NT2/D1 (cell line): ENCODE measurements around the gene LCMT2.
"Not testable (repeated sequence)": the region's sequence is repeated elsewhere in the genome, so short reads cannot be mapped to it uniquely, and the experiment has no call there.

ENCODE experiments used
- DNase-seq: peaks from one replicate; pipeline ENCODE4 v3.0.0-alpha.2; 2011; ENCODE audit warnings: low read depth, low spot score
- H3K27me3 ChIP-seq: 2 replicates; pipeline ENCODE4 v1.6.0; 2011; ENCODE audit warnings: mild to moderate bottlenecking; ENCODE audit not compliant: insufficient read length, insufficient read depth
- H3K36me3 ChIP-seq: 2 replicates; pipeline ENCODE4 v1.6.1; 2011; ENCODE audit warnings: mild to moderate bottlenecking, low read length, mixed read lengths; ENCODE audit not compliant: insufficient read depth, insufficient read length
- H3K4me1 ChIP-seq: 2 replicates; pipeline ENCODE4 v1.5.1; 2011; ENCODE audit not compliant: insufficient read depth, insufficient read length
- H3K4me3 ChIP-seq: 2 replicates; pipeline ENCODE4 v1.5.1; 2011; ENCODE audit warnings: low read depth; ENCODE audit not compliant: insufficient read length
- H3K9ac ChIP-seq: 2 replicates; pipeline ENCODE4 v1.6.0; 2011; ENCODE audit warnings: low read depth; ENCODE audit not compliant: insufficient read length
- H3K9me3 ChIP-seq: 2 replicates; pipeline ENCODE4 v1.5.1; 2011; ENCODE audit warnings: mild to moderate bottlenecking, low read length; ENCODE audit not compliant: insufficient read depth
- SUZ12 ChIP-seq: IDR thresholded peaks from 2 replicates; pipeline ENCODE4 v1.6.1; 2011; ENCODE audit not compliant: insufficient read length, insufficient read depth; ENCODE audit errors: extremely low read depth
- YY1 ChIP-seq: IDR thresholded peaks from 2 replicates; pipeline ENCODE4 v1.6.1; 2011; ENCODE audit not compliant: insufficient read length, insufficient read depth
- ZNF274 ChIP-seq: IDR thresholded peaks from 2 replicates; pipeline ENCODE4 v1.6.1; 2011; ENCODE audit warnings: mild to moderate bottlenecking, low read depth, low read length

The LCMT2 gene

DNA sequence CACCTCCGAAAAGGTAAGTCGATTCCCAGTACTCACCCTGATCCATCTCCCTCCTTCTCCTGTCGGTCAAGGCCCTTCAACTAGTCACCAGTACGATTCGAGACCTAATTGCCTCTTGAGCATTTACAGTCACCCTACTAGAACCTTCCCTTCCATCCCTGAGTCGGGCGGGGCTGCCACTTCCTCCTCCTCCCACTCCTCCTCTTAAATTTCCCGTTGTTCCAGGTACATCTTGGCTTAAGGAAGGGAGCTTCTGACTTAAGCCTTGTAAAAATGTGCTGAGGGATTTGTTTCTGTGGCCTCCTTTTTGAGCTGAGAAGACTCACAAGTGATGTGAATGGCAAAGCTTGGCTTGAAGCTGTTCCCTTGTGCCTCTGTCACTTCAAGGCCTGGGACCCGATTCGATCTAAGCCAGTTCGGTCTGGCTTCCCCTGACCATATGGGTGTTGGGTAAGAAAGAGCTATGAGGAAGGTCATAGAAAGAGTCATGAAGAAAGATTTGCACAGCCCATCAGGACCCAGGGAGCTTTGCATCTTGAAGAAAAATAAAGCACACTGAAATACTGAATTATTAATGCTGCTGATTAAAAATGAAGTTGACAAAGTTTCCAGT, 28.1 kb downstream of the LCMT2 start, which contains the start of gene TGM7:
Gene TGM7, minus strand, starts transcription at position 51 of the 613 bp plus-strand sequence.
- TF ChIP-seq SUZ12 = no peak
- no peak for TF ChIP-seq ZNF274
- no peak for TF ChIP-seq YY1
- Histone ChIP-seq H3K9ac (no peak within 1 kb of the TSS), H3K36me3 (no peaks in the 10 kb centered on the region), H3K4me3 (no peak within 1 kb of the TSS), H3K4me1 (no peaks in the 10 kb centered on the region), H3K27me3 (no peaks in the 10 kb centered on the region), H3K9me3 (no peaks in the 10 kb centered on the region)
- no peak for DNase-seq

DNA sequence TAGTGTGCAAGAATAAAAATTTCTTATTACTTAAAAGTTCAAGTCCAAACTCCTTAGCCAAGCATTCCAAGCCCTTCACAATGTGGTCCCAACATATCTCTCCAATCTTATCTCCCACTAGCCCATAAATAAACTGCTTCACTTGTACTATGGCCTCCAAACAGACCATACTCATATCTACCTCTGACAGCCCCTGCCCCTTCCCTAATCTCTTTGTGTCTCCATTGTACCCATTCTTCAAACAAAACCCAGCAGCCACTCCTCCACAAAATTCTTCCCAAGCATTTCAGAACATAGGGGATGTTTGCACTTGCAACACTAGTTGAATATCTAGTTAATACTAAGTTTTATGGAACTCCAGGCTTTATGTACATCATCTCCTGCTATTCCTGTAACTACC, 30.5 kb downstream of the LCMT2 start:
- TF ChIP-seq ZNF274 (no peak), YY1 (no peak), SUZ12 (no peak)
- DNase-seq = no peak
- Histone ChIP-seq H3K9me3 (no peaks in the 10 kb centered on the region), H3K36me3 (no peaks in the 10 kb centered on the region), H3K4me1 (no peaks in the 10 kb centered on the region), H3K27me3 (no peaks in the 10 kb centered on the region), H3K4me3 (no peak overlapping the region), H3K9ac (no peak overlapping the region)

DNA sequence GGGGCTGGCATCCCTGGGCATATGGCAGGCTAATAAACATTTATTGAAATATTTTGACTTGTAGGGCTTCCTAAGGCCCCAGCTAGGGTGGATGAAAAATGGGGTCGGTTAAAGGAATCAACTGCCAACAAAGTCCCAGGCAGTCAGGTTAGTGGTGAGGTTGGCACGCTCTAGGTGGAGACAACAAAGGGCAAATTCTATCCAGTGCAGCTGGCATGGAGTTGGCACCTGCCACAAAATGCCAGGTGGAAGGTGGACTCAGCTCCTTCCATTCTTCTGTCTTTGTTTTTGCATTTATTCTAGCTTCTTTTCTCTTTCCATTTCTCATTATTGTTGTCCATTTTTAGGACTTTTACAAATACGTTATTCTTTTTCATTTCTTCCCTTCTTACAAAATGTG, 31.0 kb downstream of the LCMT2 start:
- TF ChIP-seq ZNF274 (no peak), SUZ12 (no peak), YY1 (no peak)
- Histone ChIP-seq H3K27me3 (no peaks in the 10 kb centered on the region), H3K4me3 (no peak overlapping the region), H3K4me1 (no peaks in the 10 kb centered on the region), H3K36me3 (no peaks in the 10 kb centered on the region), H3K9ac (no peak overlapping the region), H3K9me3 (no peaks in the 10 kb centered on the region)
- DNase-seq = no peak

DNA sequence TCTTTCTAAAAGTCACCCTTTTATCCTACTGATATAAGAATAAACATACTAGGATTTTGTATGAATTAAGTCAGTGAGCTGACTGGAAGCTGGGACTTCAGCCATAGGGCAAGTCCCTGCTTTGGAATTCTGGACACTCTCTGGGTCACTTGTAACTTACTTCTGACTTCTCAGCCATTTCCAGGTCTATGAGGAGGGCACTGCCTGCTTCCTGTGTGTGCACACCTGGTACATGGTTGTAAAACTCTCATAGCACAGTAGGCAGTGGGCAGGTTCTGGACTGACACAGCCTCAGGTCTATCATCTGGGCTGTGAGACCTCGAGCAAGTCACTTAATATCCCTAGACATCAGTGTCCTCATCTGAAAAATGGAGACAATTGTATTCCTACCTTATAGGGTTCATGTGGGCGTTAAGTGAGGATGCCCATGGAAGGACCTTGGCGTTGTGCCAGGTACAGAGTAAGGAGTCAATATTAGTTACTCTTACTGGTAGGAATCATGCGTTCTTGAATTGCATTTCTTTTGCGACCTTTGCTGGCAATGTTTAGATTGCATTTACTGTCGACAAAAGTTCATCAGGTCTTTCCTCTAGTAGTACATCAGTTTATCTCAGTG, 36.2 kb downstream of the LCMT2 start:
- TF ChIP-seq SUZ12 (no peak), YY1 (no peak), ZNF274 (no peak)
- H3K4me1 ChIP-seq = peaks cover 2% of the 10 kb centered on the region

DNA sequence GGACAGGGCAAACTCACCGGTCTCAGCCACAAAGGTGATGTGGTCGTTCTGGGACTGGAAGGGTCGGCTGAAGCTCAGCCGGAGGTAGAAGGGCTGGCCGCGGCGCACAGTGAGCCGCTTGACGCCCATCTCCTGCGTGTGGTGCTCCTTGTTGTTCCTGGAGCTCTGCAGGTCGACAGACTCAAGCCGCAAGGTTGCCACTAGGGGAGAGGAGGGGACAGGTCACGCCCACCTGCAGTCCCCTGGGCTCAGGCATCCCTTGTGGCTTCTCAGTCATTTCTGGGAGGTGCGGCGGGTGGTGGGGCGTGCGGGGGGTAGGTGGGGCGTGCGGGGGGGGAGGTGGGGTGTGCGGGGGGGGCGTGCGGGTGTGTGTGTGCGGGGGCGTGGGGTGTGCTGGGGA, 36.9 kb downstream of the LCMT2 start:
- TF ChIP-seq SUZ12 (no peak), ZNF274 (no peak), YY1 (no peak)
- H3K4me1 ChIP-seq = peaks cover 2% of the 10 kb centered on the region
- no peaks in the 10 kb centered on the region for H3K36me3 ChIP-seq
- no peak for DNase-seq
- H3K27me3 ChIP-seq = no peaks in the 10 kb centered on the region
- no peak overlapping the region for H3K4me3 ChIP-seq
- peak overlapping the region; percentile 32 for H3K9ac ChIP-seq
- H3K9me3 ChIP-seq = no peaks in the 10 kb centered on the region

More for the DNA sequence above, 36.2 kb downstream of the LCMT2 start:
- Histone ChIP-seq H3K27me3 (no peaks in the 10 kb centered on the region), H3K9ac (no peak overlapping the region), H3K4me3 (no peak overlapping the region), H3K36me3 (no peaks in the 10 kb centered on the region), H3K9me3 (no peaks in the 10 kb centered on the region)
- DNase-seq = no peak

DNA sequence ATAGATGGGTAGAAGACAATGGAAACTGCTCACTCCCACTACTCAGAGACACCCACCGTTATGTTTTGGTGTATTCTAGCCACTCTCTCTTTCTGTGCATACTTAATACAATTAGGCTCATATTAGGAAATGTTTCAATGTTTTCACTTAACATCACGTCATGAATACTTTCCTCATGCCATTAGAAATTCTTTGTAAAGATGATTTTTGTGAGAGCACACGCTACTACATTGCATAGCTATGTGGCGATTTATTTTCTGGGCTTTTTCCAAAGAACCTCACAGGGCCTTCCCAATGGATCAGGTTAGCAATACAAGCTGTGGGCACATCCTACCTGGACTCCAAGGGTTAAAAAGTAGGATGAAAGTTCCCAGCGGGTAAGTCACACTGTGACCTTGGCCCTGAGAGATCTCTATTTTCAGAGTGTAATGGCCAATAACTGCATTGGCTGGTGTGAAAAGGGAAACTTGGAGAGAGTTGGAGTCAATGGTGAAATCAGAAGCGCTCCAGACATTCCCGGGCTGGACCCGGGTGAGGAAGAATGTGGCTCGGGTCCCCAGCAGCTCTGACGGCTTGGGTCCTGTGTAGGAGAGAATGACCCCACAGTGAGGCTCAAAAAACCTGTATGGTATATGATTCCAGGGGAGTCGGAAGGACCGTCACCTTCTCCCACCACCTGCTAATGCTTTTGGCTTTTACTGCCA, 37.8 kb downstream of the LCMT2 start:
- TF ChIP-seq YY1 (no peak), ZNF274 (no peak), SUZ12 (no peak)
- Histone ChIP-seq H3K9me3 (no peaks in the 10 kb centered on the region), H3K9ac (no peak overlapping the region), H3K4me1 (peaks cover 2% of the 10 kb centered on the region), H3K27me3 (no peaks in the 10 kb centered on the region), H3K36me3 (no peaks in the 10 kb centered on the region), H3K4me3 (no peak overlapping the region)
- no peak for DNase-seq

DNA sequence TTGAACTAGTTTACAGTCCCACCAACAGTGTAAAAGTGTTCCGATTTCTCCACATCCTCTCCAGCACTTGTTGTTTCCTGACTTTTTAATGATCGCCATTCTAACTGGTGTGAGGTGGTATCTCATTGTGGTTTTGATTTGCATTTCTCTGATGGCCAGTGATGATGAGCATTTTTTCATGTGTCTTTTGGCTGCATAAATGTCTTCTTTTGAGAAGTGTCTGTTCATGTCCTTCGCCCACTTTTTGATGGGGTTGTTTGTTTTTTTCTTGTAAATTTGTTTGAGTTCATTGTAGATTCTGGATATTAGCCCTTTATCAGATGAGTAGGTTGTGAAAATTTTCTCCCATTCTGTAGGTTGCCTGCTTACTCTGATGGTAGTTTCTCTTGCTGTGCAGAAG, 40.7 kb downstream of the LCMT2 start:
- not testable (repeated sequence) for H3K9ac ChIP-seq, DNase-seq, H3K4me1 ChIP-seq, H3K9me3 ChIP-seq, H3K4me3 ChIP-seq, H3K36me3 ChIP-seq, H3K27me3 ChIP-seq

- Histone ChIP-seq H3K9ac (no peak overlapping the region), H3K4me3 (no peak overlapping the region), H3K9me3 (no peaks in the 10 kb centered on the region), H3K36me3 (no peaks in the 10 kb centered on the region), H3K4me1 (no peaks in the 10 kb centered on the region), H3K27me3 (no peaks in the 10 kb centered on the region)
- no peak for TF ChIP-seq SUZ12
- TF ChIP-seq ZNF274 = no peak
- TF ChIP-seq YY1 = no peak
- DNase-seq = no peak
Observed at GRCh38 chr15:43287254-43287653, 43.1 kb downstream of the LCMT2 start.
